K562 (cell line): ENCODE results near the gene COA7. TPM values are rescaled to one million over a fixed set of nuclear protein-coding genes. Genes with fewer than 3 reads are reported as not detected.
A peak's percentile ranks its signal among the peaks of the same experiment; 100 is the strongest.

ENCODE experiments used
- ASH1L ChIP-seq: fragments of 450-650 bp; IDR thresholded peaks from 2 replicates; pipeline ENCODE4 v1.6.1; 2018; ENCODE audit warnings: borderline replicate concordance, mild to moderate bottlenecking, low read depth; ENCODE audit not compliant: partially characterized antibody
- BCOR ChIP-seq: fragments of 450-650 bp; IDR thresholded peaks from 2 replicates; pipeline ENCODE4 v1.6.1; 2016
- CREM ChIP-seq: IDR thresholded peaks from 2 replicates; pipeline ENCODE4 v1.6.1; 2014; ENCODE audit warnings: antibody characterized with exemption, low read depth
- ELF4 ChIP-seq: fragments of 450-650 bp; formaldehyde crosslinking; IDR thresholded peaks from 2 replicates; pipeline ENCODE4 v1.4.0; 2022; ENCODE audit warnings: missing genetic modification characterization
- ETV5 ChIP-seq: sonication (generic); formaldehyde crosslinking; IDR thresholded peaks from 2 replicates; pipeline ENCODE4 v1.4.0; 2020; ENCODE audit warnings: low read depth, mild to moderate bottlenecking, missing genetic modification reagents
- ETV6 ChIP-seq, 3 experiments: fragments of 150-350 bp in 1 of 3; sonication (generic) in 1 of 3; formaldehyde crosslinking in 1 of 3; IDR thresholded peaks; 2 replicates each; pipeline versions ENCODE4 v1.6.1 to v1.8.0; 2014 to 2022; ENCODE audit warnings: borderline replicate concordance in 2 of 3, low read depth in 2 of 3, antibody characterized with exemption in 1 of 3, low read length in 1 of 3, mild to moderate bottlenecking in 1 of 3, missing genetic modification reagents in 1 of 3
- FOXJ3 ChIP-seq: sonication (generic); formaldehyde crosslinking; IDR thresholded peaks from 2 replicates; pipeline ENCODE4 v1.4.0; 2020; ENCODE audit warnings: mild to moderate bottlenecking, missing genetic modification reagents
- FOXP1 ChIP-seq: sonication (generic); formaldehyde crosslinking; IDR thresholded peaks from 2 replicates; pipeline ENCODE4 v1.8.0; 2022; ENCODE audit warnings: mild to moderate bottlenecking, missing genetic modification reagents
- KAT7 ChIP-seq: sonication (generic); formaldehyde crosslinking; IDR thresholded peaks from 2 replicates; pipeline ENCODE4 v1.8.0; 2022; ENCODE audit warnings: missing genetic modification reagents, mild to moderate bottlenecking, borderline replicate concordance
- KLF16 ChIP-seq: IDR thresholded peaks from 2 replicates; pipeline ENCODE4 v1.6.1; 2016; ENCODE audit warnings: antibody characterized with exemption
- MCM2 ChIP-seq: fragments of 450-650 bp; IDR thresholded peaks from 2 replicates; pipeline ENCODE4 v1.6.1; 2017; ENCODE audit warnings: low read depth, mild to moderate bottlenecking
- NBN ChIP-seq: fragments of 450-650 bp; IDR thresholded peaks from 2 replicates; pipeline ENCODE4 v1.6.1; 2016; ENCODE audit warnings: low read depth, mild to moderate bottlenecking
- PCBP1 ChIP-seq: fragments of 200-400 bp; formaldehyde crosslinking; IDR thresholded peaks from 2 replicates; pipeline ENCODE4 v1.6.1; 2018; ENCODE audit warnings: mild to moderate bottlenecking, low read depth, low read length; ENCODE audit not compliant: poor library complexity, severe bottlenecking
- RBM39 ChIP-seq: fragments of 200-400 bp; formaldehyde crosslinking; optimal IDR thresholded peaks from 2 replicates; pipeline ENCODE3; 2018; ENCODE audit warnings: low read depth, low read length
- RUNX1 ChIP-seq: sonication (generic); IDR thresholded peaks from 2 replicates; pipeline ENCODE4 v1.6.1; 2016; ENCODE audit warnings: antibody characterized with exemption, low read depth
- SMARCA5 ChIP-seq: fragments of 450-650 bp; IDR thresholded peaks from 2 replicates; pipeline ENCODE4 v1.6.1; 2016
- TAL1 ChIP-seq: fragments of 450-650 bp; IDR thresholded peaks from 2 replicates; pipeline ENCODE4 v1.6.1; 2016; ENCODE audit warnings: mild to moderate bottlenecking
- TBL1XR1 ChIP-seq, 2 experiments: IDR thresholded peaks; 2 replicates each; pipeline ENCODE4 v1.6.1; 2012; ENCODE audit warnings: improper control_type of control experiment in 2 of 2, low read length in 2 of 2, mild to moderate bottlenecking in 1 of 2
- TCF7 ChIP-seq: sonication (generic); IDR thresholded peaks from 2 replicates; pipeline ENCODE4 v1.6.1; 2016; ENCODE audit warnings: antibody characterized with exemption, borderline replicate concordance
- ZFPM2 ChIP-seq: fragments of 250-450 bp; sonication (Bioruptor Pico); IDR thresholded peaks from 2 replicates; pipeline ENCODE4 v1.5.1; 2022; ENCODE audit warnings: mild to moderate bottlenecking
- ZNF174 ChIP-seq: fragments of 250-450 bp; sonication (Bioruptor Pico); IDR thresholded peaks from 2 replicates; pipeline ENCODE4 v1.4.0; 2020; ENCODE audit warnings: mild to moderate bottlenecking
- ZNF431 ChIP-seq: sonication (generic); formaldehyde crosslinking; IDR thresholded peaks from 2 replicates; pipeline ENCODE4 v1.8.0; 2022; ENCODE audit warnings: mild to moderate bottlenecking, missing genetic modification reagents
- ZNF830 ChIP-seq: fragments of 250-450 bp; sonication (Bioruptor Pico); IDR thresholded peaks from 2 replicates; pipeline ENCODE4 v1.5.0; 2021; ENCODE audit warnings: mild to moderate bottlenecking
- polyA plus RNA-seq, 8 experiments: library from polyadenylated mRNA; depleted of rRNA in 4 of 8; stranded (reverse) in 5 of 8; unstranded in 3 of 8; fragments of >200 nt; fragmentation: Nextera tagmentation in 2 of 8; fragmentation: Illumina TruSeq in 1 of 8; extraction: Ambion mirVana in 2 of 8; extraction: Trizol in 1 of 8; gene quantifications; 2 replicates each; pipeline versions ENCODE4 v1.2.1 to v1.2.3, GENCODE V29; 2011 to 2014; ENCODE audit warnings: inconsistent platforms in 1 of 8, missing spikeins in 1 of 8
- total RNA-seq, 7 experiments: library from RNA; depleted of rRNA in 6 of 7; stranded (reverse); fragments of >200 nt in 6 of 7; fragmentation: Illumina TruSeq in 2 of 7; extraction: Trizol in 2 of 7; gene quantifications; 2 replicates each; pipeline versions ENCODE4 v1.2.1 to v1.2.3, GENCODE V29; 2011 to 2021; ENCODE audit warnings: low replicate concordance in 1 of 7
- TF ChIP-seq, protein P1 (sequence below): IDR thresholded peaks from 2 replicates; pipeline ENCODE4 v1.6.1; 2016; ENCODE audit warnings: missing genetic modification characterization, missing compliant biosample characterization
- TF ChIP-seq, protein P2 (sequence below): sonication (generic); formaldehyde crosslinking; IDR thresholded peaks from 2 replicates; pipeline ENCODE4 v1.8.0; 2022; ENCODE audit warnings: missing genetic modification reagents, mild to moderate bottlenecking, borderline replicate concordance
- TF ChIP-seq, protein P3 (sequence below): sonication (generic); formaldehyde crosslinking; IDR thresholded peaks from 2 replicates; pipeline ENCODE4 v1.5.0; 2020; ENCODE audit warnings: missing genetic modification reagents

Gene COA7
- total and polyA plus RNA-seq, 9 of the 15 experiments (the other 6 are each of a cell fraction or from before 2014, with no cell fraction given) = 19.4 to 82.8 (median 51.0) TPM

DNA sequence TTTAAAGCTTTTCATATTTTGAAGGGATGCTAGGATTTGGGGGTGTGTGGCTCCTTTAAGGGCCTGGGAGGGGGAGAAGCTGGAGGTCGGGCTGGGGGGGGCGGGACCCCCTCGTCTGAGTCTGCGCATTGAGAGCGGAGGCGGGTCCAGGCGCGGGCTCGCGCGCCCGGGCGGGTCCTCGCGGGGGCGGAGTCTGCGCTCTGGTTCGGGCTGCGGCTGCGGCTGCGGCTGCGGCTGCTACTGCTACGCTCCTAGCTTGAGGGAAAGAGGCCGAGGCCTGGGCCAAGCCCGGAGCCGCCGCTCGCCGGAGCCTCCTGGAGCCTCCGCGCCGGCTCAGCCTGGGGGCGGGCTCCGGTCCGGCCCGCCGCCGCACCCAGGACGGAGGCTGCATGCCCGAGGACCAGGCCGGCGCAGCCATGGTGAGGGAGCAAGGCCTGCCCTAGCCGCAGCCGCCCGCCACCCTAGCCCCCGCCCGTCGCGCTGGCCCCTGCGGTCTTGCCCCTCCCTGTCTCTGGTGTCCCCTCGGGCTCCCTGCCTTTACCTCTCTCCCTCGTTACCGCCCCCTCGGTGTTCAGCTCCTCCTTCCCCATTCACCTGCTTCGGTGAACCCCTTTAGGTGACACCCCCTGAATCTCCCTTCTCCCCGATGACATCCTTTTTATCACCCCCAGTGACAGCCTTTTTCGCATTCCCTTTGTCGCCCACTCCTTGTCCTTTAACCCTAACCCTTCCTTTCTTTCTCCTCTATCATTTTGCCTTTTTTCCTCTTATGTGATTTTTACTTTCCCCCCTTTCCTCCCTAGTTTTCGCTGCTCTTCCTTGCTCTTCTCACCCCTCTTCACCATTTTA, 28.3 kb upstream of the COA7 start, which contains the start of gene ZYG11B (continued):
- TF ChIP-seq, protein P1, sequence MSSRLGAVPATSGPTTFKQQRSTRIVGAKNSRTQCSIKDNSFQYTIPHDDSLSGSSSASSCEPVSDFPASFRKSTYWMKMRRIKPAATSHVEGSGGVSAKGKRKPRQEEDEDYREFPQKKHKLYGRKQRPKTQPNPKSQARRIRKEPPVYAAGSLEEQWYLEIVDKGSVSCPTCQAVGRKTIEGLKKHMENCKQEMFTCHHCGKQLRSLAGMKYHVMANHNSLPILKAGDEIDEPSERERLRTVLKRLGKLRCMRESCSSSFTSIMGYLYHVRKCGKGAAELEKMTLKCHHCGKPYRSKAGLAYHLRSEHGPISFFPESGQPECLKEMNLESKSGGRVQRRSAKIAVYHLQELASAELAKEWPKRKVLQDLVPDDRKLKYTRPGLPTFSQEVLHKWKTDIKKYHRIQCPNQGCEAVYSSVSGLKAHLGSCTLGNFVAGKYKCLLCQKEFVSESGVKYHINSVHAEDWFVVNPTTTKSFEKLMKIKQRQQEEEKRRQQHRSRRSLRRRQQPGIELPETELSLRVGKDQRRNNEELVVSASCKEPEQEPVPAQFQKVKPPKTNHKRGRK (tag) = peak; percentile 99
- TF ChIP-seq ELF4 = peak; percentile 96
- peak; percentile 42 for TF ChIP-seq ASH1L
- no peak for TF ChIP-seq MCM2
- no peak for TF ChIP-seq ZFPM2 (CRISPR knock-in tag)
- no peak for TF ChIP-seq TBL1XR1 (IDR thresholded peaks at IDR 0.05; ENCODE audit: low read length in 2 of 2)
- peak; percentile 83 for TF ChIP-seq NBN
- peak; percentile 76; the same call in 1 of the 2 replicates for TF ChIP-seq FOXP1 (CRISPR knock-in tag)
- TF ChIP-seq KLF16 = no peak
- TF ChIP-seq ZNF830 (CRISPR knock-in tag) = no peak
- peak; percentile 85 for TF ChIP-seq PCBP1
- no peak for TF ChIP-seq FOXJ3 (CRISPR knock-in tag)
- TF ChIP-seq, protein P2, sequence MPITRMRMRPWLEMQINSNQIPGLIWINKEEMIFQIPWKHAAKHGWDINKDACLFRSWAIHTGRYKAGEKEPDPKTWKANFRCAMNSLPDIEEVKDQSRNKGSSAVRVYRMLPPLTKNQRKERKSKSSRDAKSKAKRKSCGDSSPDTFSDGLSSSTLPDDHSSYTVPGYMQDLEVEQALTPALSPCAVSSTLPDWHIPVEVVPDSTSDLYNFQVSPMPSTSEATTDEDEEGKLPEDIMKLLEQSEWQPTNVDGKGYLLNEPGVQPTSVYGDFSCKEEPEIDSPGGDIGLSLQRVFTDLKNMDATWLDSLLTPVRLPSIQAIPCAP = no peak
- TF ChIP-seq TAL1 = 0 out of 2 replicates have a peak, but pooled peaks have one; percentile 21
- TF ChIP-seq ZNF174 = no peak
- TF ChIP-seq BCOR = peak; percentile 87
- TF ChIP-seq SMARCA5 = peak; percentile 85; the same call in 1 of the 2 replicates
- TF ChIP-seq, protein P3, sequence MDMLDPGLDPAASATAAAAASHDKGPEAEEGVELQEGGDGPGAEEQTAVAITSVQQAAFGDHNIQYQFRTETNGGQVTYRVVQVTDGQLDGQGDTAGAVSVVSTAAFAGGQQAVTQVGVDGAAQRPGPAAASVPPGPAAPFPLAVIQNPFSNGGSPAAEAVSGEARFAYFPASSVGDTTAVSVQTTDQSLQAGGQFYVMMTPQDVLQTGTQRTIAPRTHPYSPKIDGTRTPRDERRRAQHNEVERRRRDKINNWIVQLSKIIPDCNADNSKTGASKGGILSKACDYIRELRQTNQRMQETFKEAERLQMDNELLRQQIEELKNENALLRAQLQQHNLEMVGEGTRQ (CRISPR knock-in tag) = 0 out of 2 replicates have a peak, but pooled peaks have one; percentile 3
- no peak for TF ChIP-seq RUNX1
- TF ChIP-seq ETV5 (CRISPR knock-in tag) = no peak
- 0 out of 2 replicates have a peak, but pooled peaks have one; percentile 20 for TF ChIP-seq KAT7 (CRISPR knock-in tag)
- no peak for TF ChIP-seq CREM
- TF ChIP-seq ETV6 (IDR thresholded peaks at IDR 0.05; ENCODE audit: borderline replicate concordance in 1 of 2, low read depth in 2 of 2, low read length in 1 of 2) = no peak
- no peak for TF ChIP-seq ETV6 (CRISPR knock-in tag; IDR thresholded peaks at IDR 0.05; ENCODE audit: borderline replicate concordance)
- TF ChIP-seq TCF7 = no peak
- peak; percentile 63 for TF ChIP-seq ZNF431 (CRISPR knock-in tag)
- TF ChIP-seq RBM39 = no peak
